Activated CD4-positive, alpha-beta T cell treated with anti-CD3 and anti-CD28 coated beads for 4 hours (primary cell): ENCODE results near the gene SCUBE1.

Experiments used
- DNase-seq, 2 donors: peaks; one replicate each; pipeline ENCODE4 v3.0.0-alpha.2; 2020

The SCUBE1 gene

GRCh38 chr22:43343262-43343669, at the start of gene SCUBE1:
SCUBE1 (minus strand) TSS chr22:43343372; CDS start chr22:43343261, 111 bp downstream.
- DNase-seq = peak; percentile 35 to 40

- no peak for DNase-seq
These were observed 49.3 kb upstream of the SCUBE1 start for GRCh38 chr22:43392385-43392989.

GRCh38 chr22:43391306-43391705, 48.1 kb upstream of the SCUBE1 start:
- DNase-seq = no peak

GRCh38 chr22:43390872-43391271, 47.7 kb upstream of the SCUBE1 start:
- no peak for DNase-seq

- DNase-seq = no peak
These were observed 47.0 kb upstream of the SCUBE1 start for GRCh38 chr22:43390166-43390565.

GRCh38 chr22:43389227-43389836, 46.2 kb upstream of the SCUBE1 start:
- DNase-seq = no peak

- DNase-seq = peak; percentile 52 to 67
These were observed 45.3 kb upstream of the SCUBE1 start for GRCh38 chr22:43388420-43388851.

GRCh38 chr22:43387815-43388214, 44.6 kb upstream of the SCUBE1 start:
- DNase-seq = no peak

- DNase-seq = peak; percentile 63 to 65
These were observed 42.8 kb upstream of the SCUBE1 start for GRCh38 chr22:43385770-43386641.

GRCh38 chr22:43384863-43385262, 41.7 kb upstream of the SCUBE1 start:
- DNase-seq = no peak

- DNase-seq = no peak
These were observed 38.5 kb upstream of the SCUBE1 start for GRCh38 chr22:43381693-43382092.

- DNase-seq = no peak
These were observed 34.9 kb upstream of the SCUBE1 start for GRCh38 chr22:43377896-43378704.

GRCh38 chr22:43377548-43377895, 34.4 kb upstream of the SCUBE1 start:
- no peak for DNase-seq

GRCh38 chr22:43376765-43377547, 33.8 kb upstream of the SCUBE1 start:
- peak in 1 of 2 donors; percentile 4 for DNase-seq

GRCh38 chr22:43375951-43376455, 32.8 kb upstream of the SCUBE1 start:
- no peak for DNase-seq

GRCh38 chr22:43370036-43370435, 26.9 kb upstream of the SCUBE1 start:
- DNase-seq = no peak

GRCh38 chr22:43365715-43366440, 22.7 kb upstream of the SCUBE1 start:
- DNase-seq = no peak

GRCh38 chr22:43364169-43364435, 20.9 kb upstream of the SCUBE1 start:
- no peak for DNase-seq

- DNase-seq = no peak
These were observed 20.4 kb upstream of the SCUBE1 start for GRCh38 chr22:43363315-43364168.

GRCh38 chr22:43360576-43360975, 17.4 kb upstream of the SCUBE1 start:
- no peak for DNase-seq

- DNase-seq = no peak
These were observed 13.7 kb upstream of the SCUBE1 start for GRCh38 chr22:43356881-43357280.
